K562 (cell line): ENCODE measurements around the gene MRPL38.

Source experiments
- REST ChIP-seq, 2 experiments: fragments of 450-650 bp; formaldehyde crosslinking in 1 of 2; IDR thresholded peaks; 2 replicates each; pipeline versions ENCODE4 v1.4.0 to v1.6.1; 2014 to 2020; ENCODE audit warnings: mild to moderate bottlenecking in 2 of 2, borderline replicate concordance in 1 of 2, low read depth in 1 of 2
- TCF7 ChIP-seq: sonication (generic); IDR thresholded peaks from 2 replicates; pipeline ENCODE4 v1.6.1; 2016; ENCODE audit warnings: antibody characterized with exemption, borderline replicate concordance
- YY1 ChIP-seq, 3 experiments: IDR thresholded peaks; 2 replicates each; pipeline ENCODE4 v1.6.1; 2011; ENCODE audit warnings: low read length in 2 of 3, mild to moderate bottlenecking in 2 of 3, moderate library complexity in 2 of 3, borderline replicate concordance in 1 of 3, control low read depth in 1 of 3, low read depth in 1 of 3; ENCODE audit not compliant: insufficient read depth in 3 of 3, insufficient replicate concordance in 2 of 3, control insufficient read depth in 1 of 3, insufficient read length in 1 of 3; ENCODE audit errors: extremely low read depth in 1 of 3

GRCh38 chr17:75937652-75938051, 33.0 kb upstream of the MRPL38 start:
- no peak for TF ChIP-seq REST (IDR thresholded peaks at IDR 0.05; ENCODE audit: borderline replicate concordance)
- no peak for TF ChIP-seq REST (CRISPR knock-in tag; IDR thresholded peaks at IDR 0.05; ENCODE audit: low read depth)
- no peak for TF ChIP-seq TCF7
- no peak for TF ChIP-seq YY1 (IDR thresholded peaks at IDR 0.05; ENCODE audit: borderline replicate concordance in 1 of 3, control insufficient read depth in 1 of 3, extremely low read depth in 1 of 3, insufficient read depth in 3 of 3, insufficient read length in 1 of 3, insufficient replicate concordance in 2 of 3, low read depth in 1 of 3, low read length in 2 of 3)
